NCI-H2171 (cell line): ENCODE measurements around the gene LRRC36.
"Not testable (repeated sequence)": the region's sequence is repeated elsewhere in the genome, so short reads cannot be mapped to it uniquely, and the experiment has no call there.

ENCODE experiments used
- DNase-seq: peaks from one replicate; lab custom pipeline; 2025; lab: John Stamatoyannopoulos, UW

The LRRC36 gene

GRCh38 chr16:67400901-67401300 lies 74.3 kb downstream of the LRRC36 start:
- no peak for DNase-seq

GRCh38 chr16:67403976-67404555 lies 77.5 kb downstream of the LRRC36 start:
- DNase-seq: no peak

GRCh38 chr16:67404740-67405226 lies 78.2 kb downstream of the LRRC36 start:
- DNase-seq: no peak

- DNase-seq: no peak
Observed at GRCh38 chr16:67405336-67405735, 78.7 kb downstream of the LRRC36 start.

GRCh38 chr16:67406111-67406971 lies 79.7 kb downstream of the LRRC36 start:
- DNase-seq: no peak

GRCh38 chr16:67407176-67407787 lies 80.7 kb downstream of the LRRC36 start:
- DNase-seq: no peak

GRCh38 chr16:67407788-67408452 lies 81.3 kb downstream of the LRRC36 start:
- DNase-seq: no peak

- no peak for DNase-seq
Observed at GRCh38 chr16:67409631-67410030, 83.0 kb downstream of the LRRC36 start.

- DNase-seq: no peak
Observed at GRCh38 chr16:67411339-67411738, 84.7 kb downstream of the LRRC36 start.

GRCh38 chr16:67412294-67412693 lies 85.7 kb downstream of the LRRC36 start:
- DNase-seq: no peak

- no peak for DNase-seq
Observed at GRCh38 chr16:67413978-67414911, 87.6 kb downstream of the LRRC36 start.

GRCh38 chr16:67415421-67415820 lies 88.8 kb downstream of the LRRC36 start:
- DNase-seq: not testable (repeated sequence)

GRCh38 chr16:67415872-67416793 lies 89.5 kb downstream of the LRRC36 start, which contains the start of gene ZDHHC1:
TSS of gene ZDHHC1 (minus strand) at chr16:67416477. CDS start at chr16:67407775, 8,702 bp downstream.
- DNase-seq: peak; percentile 19

- DNase-seq: no peak
Observed at GRCh38 chr16:67417333-67418061, 90.9 kb downstream of the LRRC36 start.

GRCh38 chr16:67419502-67419901 lies 92.9 kb downstream of the LRRC36 start:
- no peak for DNase-seq

GRCh38 chr16:67419931-67420330 lies 93.3 kb downstream of the LRRC36 start:
- no peak for DNase-seq

GRCh38 chr16:67421030-67421429 lies 94.4 kb downstream of the LRRC36 start:
- DNase-seq: no peak

- no peak for DNase-seq
Observed at GRCh38 chr16:67423015-67423414, 96.4 kb downstream of the LRRC36 start.

- peak; percentile 59 for DNase-seq
Observed at GRCh38 chr16:67423611-67424260, 97.1 kb downstream of the LRRC36 start.
